Immature natural killer cell (primary cell): ENCODE measurements around the gene SLC66A2. TPM values are rescaled to one million over a fixed set of nuclear protein-coding genes. Genes with fewer than 3 reads are reported as not detected.
"Not testable (repeated sequence)": the region's sequence is repeated elsewhere in the genome, so short reads cannot be mapped to it uniquely, and the experiment has no call there.

ENCODE experiments used
- DNase-seq, 3 donors: peaks; one replicate each; pipeline ENCODE4 v3.0.0; 2022; ENCODE audit warnings: mixed read lengths in 1 of 3
- H3K27ac Mint-ChIP-seq, 6 donors: one replicate each; pipeline ENCODE4 v1.8.0; 2020; ENCODE audit warnings: mixed read lengths in 6 of 6, mild to moderate bottlenecking in 5 of 6, inconsistent platforms in 4 of 6, moderate library complexity in 3 of 6
- H3K27me3 Mint-ChIP-seq, 3 donors: one replicate each; pipeline ENCODE4 v1.8.0; 2020 to 2021; ENCODE audit warnings: low read depth in 3 of 3, mild to moderate bottlenecking in 3 of 3, mixed read lengths in 3 of 3, moderate library complexity in 3 of 3, inconsistent platforms in 1 of 3
- H3K36me3 Mint-ChIP-seq, 3 donors: one replicate each; pipeline ENCODE4 v1.8.0; 2020; ENCODE audit warnings: mixed read lengths in 3 of 3, inconsistent platforms in 2 of 3, mild to moderate bottlenecking in 2 of 3
- H3K4me1 Mint-ChIP-seq, 2 donors: one replicate each; pipeline ENCODE4 v1.8.0; 2020; ENCODE audit warnings: inconsistent platforms in 2 of 2, mild to moderate bottlenecking in 2 of 2, mixed read lengths in 2 of 2, moderate library complexity in 1 of 2
- H3K4me3 Mint-ChIP-seq, 5 donors: one replicate each; pipeline ENCODE4 v1.8.0; 2020; ENCODE audit warnings: mild to moderate bottlenecking in 5 of 5, mixed read lengths in 5 of 5, inconsistent platforms in 3 of 5, moderate library complexity in 3 of 5
- H3K9me3 Mint-ChIP-seq, 6 donors: one replicate each; pipeline ENCODE4 v1.8.0; 2020; ENCODE audit warnings: mild to moderate bottlenecking in 6 of 6, mixed read lengths in 6 of 6, inconsistent platforms in 4 of 6, moderate library complexity in 3 of 6
- polyA plus RNA-seq, 3 donors: library from polyadenylated mRNA; unstranded; fragments of 300-500 nt; fragmentation: Illumina TruSeq; gene quantifications; one replicate each; pipeline ENCODE4 v1.2.3, GENCODE V29; 2021

The SLC66A2 gene
- polyA plus RNA-seq, 3 donors from 2014 or later = 9.0 to 16.5 (median 11.8) TPM

DNA sequence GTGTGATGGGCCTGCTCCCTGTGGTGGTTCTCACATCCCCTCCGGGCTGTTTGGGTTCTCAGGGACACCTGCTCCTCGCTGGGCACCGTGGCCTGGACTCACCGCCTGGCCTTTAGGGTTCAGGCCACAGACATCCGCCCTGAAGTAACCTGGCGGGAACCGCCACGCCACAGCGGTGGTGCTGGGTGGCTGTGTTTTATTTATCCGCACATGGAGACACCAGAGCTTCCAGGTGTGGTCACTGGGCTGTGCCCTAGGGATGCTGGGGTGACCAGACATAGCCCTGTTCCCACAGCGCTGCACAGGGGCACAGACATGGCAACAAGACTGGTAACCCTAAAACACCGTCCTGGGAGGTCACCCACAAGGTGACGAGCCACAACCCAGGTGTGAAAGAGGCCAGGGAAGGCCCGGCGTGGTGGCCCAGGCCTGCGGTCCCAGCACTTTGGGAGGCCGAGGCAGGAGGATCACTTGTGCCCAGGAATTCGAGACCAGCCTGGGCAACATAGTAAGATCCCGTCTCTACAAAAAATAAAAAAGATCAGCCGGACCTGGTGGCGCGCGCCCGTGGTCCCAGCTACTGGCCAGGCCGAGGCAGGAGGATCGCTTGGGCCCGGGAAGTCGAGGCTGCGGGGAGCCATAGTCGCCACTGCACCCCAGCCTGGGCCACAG, 12.3 kb upstream of the SLC66A2 start:
- no peak for DNase-seq
- no peaks in the 10 kb centered on the region for H3K36me3 Mint-ChIP-seq
- H3K4me1 Mint-ChIP-seq = peaks cover 18 to 41% of the 10 kb centered on the region in 2 donors
- H3K9me3 Mint-ChIP-seq = no peaks in the 10 kb centered on the region
- peaks cover 2 to 6% (median 4%) of the 10 kb centered on the region in 3 donors for H3K27me3 Mint-ChIP-seq
- peak overlapping the region in 2 of 6 donors; percentile 35 to 68 for H3K27ac Mint-ChIP-seq
- peak overlapping the region; percentile 56 to 84 (median 77) for H3K4me3 Mint-ChIP-seq

DNA sequence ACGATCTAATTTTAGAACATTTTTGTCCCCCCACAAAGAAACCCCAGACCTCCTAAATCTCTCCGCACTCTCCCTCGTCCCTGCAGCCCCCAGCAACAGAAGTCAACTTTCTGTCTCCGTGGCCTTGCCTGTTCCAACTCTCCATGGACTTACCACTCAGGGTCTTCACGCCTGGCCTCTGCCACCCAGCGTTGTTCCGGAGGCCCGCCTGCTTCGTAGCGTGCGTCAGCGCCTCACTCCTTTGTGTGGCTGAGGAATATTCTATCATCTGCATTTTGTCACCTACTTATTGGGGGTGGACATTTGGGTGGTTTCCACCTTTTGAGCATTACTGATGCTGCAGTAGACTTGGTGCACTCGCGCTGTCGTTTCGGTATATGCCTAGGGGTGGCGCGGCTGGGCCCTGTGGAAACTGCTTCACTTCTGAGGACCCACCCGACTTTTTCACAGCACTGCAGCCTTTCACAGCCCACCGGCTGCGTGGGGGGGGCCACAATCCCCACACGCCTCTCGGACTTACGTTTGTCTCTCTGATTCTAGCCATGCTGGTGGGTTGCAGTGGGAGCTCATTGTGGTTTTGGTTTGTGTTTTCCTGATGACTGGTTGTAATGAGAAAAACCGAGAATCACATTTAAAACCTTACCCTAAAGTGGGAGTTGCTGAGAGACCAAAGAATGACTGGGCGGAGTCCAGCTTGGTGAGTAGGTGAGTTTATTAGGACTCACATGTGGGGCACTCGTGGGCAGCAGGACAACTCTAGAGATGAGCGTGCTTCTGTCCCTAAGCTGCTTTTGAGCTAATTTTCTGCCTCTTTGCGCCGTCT, 11.6 kb upstream of the SLC66A2 start:
- Mint-ChIP-seq H3K9me3 (no peaks in the 10 kb centered on the region), H3K4me3 (peak overlapping the region; percentile 56 to 84 (median 77)), H3K27ac (peak overlapping the region in 4 of 6 donors; percentile 28 to 82 (median 52)), H3K4me1 (peaks cover 18 to 41% of the 10 kb centered on the region in 2 donors), H3K27me3 (peaks cover 2 to 8% (median 4%) of the 10 kb centered on the region in 3 donors), H3K36me3 (no peaks in the 10 kb centered on the region)
- peak in 2 of 3 donors; percentile 24 to 41 for DNase-seq

DNA sequence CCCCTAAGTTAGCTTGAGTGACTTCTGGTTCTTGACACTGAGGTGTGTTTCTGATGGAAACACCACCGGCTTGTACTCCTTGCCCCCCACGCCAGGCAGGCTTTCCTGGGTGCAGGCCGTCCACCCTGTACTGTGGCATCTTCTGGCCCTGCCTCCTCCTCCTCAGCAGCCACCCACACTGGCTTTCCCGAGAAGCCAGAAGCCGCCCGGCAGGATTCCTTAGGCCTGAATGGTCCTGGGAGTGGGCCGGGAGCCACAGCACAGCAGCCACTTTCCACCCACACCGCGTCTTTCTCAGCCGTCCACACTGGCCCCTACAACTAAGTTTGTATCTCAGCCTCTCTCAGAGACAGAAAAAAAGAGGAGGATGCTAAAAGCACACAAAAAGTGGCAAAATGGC, 10.9 kb upstream of the SLC66A2 start:
- DNase-seq = no peak
- Mint-ChIP-seq H3K27ac (peak overlapping the region in 1 of 6 donors; percentile 28), H3K9me3 (no peaks in the 10 kb centered on the region), H3K36me3 (no peaks in the 10 kb centered on the region), H3K4me3 (no peak overlapping the region), H3K4me1 (peaks cover 17 to 39% of the 10 kb centered on the region in 2 donors), H3K27me3 (peaks cover 2 to 8% (median 4%) of the 10 kb centered on the region in 3 donors)

DNA sequence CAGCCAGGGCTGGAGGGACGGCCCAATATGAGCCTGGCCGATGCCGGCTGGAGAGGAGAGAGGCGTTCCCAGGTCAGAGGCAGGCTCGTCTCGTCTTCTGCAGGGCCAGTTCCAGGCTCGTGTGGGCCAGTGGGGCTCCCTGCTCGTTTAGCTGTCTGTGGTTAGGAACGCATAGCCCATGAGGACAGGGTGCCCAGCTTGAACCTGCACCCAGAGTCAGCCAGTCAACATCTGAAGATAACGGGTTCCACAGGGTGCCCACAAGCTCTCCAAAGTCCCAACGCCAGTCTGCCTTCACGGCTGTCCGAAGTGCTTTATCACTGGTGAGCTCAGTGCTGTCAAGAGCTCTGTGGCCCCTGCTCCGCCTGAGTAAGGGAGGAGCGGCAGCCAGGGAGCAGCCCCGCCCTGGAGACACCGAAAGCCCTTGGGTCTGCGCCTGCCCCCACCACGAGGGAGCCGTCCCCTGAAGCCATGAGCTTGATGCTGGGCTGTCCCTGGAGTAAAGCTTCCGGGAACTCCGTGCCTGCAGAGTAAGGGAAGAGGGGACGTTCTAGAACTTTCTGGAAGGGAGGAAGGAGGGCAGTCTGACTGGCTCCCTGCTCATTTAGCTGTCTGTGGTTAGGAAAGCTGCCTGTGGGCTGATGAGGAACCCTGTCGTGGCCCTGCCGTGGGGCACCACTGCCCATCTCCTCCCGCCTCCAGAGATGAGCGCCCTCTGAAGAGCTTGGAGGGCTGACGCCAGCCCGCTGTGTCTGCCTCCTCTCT, 10.3 kb upstream of the SLC66A2 start:
- H3K27me3 Mint-ChIP-seq = peaks cover 2 to 8% (median 4%) of the 10 kb centered on the region in 3 donors

DNA sequence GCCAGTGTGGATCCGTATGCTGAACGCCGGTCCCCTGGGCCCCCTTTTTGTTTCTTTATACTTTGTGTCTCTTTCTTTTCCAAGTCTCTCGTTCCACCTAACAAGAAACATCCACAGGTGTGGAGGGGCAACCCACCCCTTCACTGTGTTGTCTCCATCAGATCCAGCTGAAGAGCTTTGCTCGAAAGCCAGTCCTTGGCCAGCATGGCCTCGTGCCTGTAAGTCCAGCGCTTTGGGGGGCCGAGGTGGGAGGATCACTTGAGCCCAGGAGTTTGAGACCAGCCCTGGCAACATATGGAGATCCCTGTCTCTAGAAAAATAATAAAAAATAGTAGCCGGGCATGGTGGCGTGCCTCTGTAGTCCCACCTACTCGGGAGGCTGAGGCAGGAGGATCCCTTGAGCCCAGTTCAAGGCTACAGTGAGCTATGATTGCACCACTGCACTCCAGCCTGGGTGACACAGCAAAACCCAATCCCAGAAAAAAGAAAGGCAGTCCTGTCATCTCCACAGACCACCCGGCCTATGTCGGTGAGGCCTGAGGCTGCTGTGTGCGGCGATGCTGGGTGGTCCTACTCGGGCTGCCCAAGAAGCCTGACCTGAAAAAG, 9.6 kb upstream of the SLC66A2 start:
- Mint-ChIP-seq H3K4me3 (no peak overlapping the region), H3K9me3 (no peaks in the 10 kb centered on the region), H3K4me1 (peaks cover 14 to 36% of the 10 kb centered on the region in 2 donors), H3K36me3 (no peaks in the 10 kb centered on the region), H3K27ac (no peak overlapping the region), H3K27me3 (peaks cover 2 to 8% (median 4%) of the 10 kb centered on the region in 3 donors)
- DNase-seq = no peak

More for the DNA sequence above, 10.3 kb upstream of the SLC66A2 start:
- Mint-ChIP-seq H3K36me3 (no peaks in the 10 kb centered on the region), H3K27ac (no peak overlapping the region), H3K4me3 (no peak overlapping the region), H3K4me1 (peaks cover 14 to 36% of the 10 kb centered on the region in 2 donors), H3K9me3 (no peaks in the 10 kb centered on the region)
- DNase-seq = no peak

DNA sequence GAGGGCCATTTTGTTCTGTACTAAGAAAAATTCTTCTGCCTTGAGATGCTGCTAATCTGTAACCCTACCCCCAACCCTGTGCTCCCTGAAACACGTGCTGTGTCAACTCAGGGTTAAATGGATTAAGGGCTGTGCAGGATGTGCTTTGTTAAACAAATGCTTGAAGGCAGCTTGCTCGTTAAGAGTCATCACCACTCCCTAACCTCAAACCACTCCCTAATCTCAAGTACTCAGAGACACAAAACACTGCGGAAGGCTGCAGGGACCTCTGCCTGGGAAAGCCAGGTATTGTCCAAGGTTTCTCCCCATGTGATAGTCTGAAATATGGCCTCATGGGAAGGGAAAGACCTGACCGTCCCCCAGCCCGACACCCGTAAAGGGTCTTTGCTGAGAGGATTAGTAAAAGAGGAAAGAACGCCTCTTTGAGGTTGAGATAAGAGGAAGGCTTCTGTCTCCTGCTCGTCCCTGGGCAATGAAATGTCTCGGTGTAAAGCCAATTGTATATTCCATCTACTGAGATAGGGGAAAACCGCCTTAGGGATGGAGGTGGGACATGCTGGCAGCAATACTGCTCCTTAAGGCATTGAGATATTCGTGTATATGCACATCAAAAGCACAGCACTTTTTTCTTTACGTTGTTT, 8.8 kb upstream of the SLC66A2 start:
- peak overlapping the region in 1 of 6 donors; percentile 5 for H3K27ac Mint-ChIP-seq
- not testable (repeated sequence) for H3K9me3 Mint-ChIP-seq

DNA sequence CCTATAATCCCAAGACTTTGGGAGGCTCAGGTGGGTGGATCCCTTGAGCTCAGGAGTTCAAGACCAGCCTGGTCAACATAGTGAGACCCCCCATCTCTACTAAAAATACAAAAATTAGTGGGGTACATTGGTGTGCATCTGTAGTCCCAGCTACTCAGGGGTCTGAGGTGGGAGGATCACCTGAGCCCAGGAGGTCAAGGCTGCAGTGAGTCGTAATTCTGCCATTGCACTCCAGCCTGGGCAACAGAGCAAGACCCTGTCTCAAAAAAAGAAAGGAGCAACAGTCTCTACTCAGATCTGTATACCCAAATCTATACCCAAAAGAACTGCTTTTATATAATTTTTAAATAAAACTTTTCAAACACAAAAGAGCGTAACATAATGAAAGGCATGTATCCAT, 7.5 kb upstream of the SLC66A2 start:
- Mint-ChIP-seq H3K36me3 (no peaks in the 10 kb centered on the region), H3K9me3 (no peaks in the 10 kb centered on the region), H3K4me3 (no peak overlapping the region), H3K4me1 (peaks cover 8 to 28% of the 10 kb centered on the region in 2 donors), H3K27ac (no peak overlapping the region), H3K27me3 (peaks cover 2 to 8% (median 4%) of the 10 kb centered on the region in 3 donors)
- no peak for DNase-seq

More for the DNA sequence above, 8.8 kb upstream of the SLC66A2 start:
- H3K4me1 Mint-ChIP-seq = peaks cover 10 to 30% of the 10 kb centered on the region in 2 donors
- not testable (repeated sequence) for H3K36me3 Mint-ChIP-seq, H3K27me3 Mint-ChIP-seq, DNase-seq
- H3K4me3 Mint-ChIP-seq = peak overlapping the region in 2 of 5 donors; percentile 18 to 58

DNA sequence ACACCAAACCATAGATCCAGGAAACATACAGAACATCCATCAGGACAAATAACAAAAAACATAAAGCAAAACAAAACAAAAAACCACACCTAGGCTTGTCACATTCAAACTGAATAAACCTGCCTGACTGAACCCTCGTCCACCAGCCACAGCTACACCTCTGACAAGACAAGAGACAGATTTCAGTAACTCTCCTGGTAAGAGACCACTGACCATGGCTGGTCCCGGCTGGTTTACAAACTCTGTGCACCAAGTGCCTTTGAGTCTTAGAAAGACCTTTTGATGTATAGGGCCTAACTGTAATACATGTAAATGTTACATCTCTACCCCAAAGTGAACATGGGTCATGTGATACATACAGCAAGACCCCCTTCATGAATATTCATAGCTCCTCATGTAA, 4.8 kb upstream of the SLC66A2 start:
- H3K36me3 Mint-ChIP-seq = no peaks in the 10 kb centered on the region
- peaks cover 3 to 7% (median 4%) of the 10 kb centered on the region in 3 donors for H3K27me3 Mint-ChIP-seq
- H3K4me3 Mint-ChIP-seq = no peak overlapping the region
- no peaks in the 10 kb centered on the region for H3K9me3 Mint-ChIP-seq
- H3K4me1 Mint-ChIP-seq = peaks cover 0 to 14% of the 10 kb centered on the region in 2 donors
- no peak for DNase-seq
- H3K27ac Mint-ChIP-seq = peak overlapping the region in 1 of 6 donors; percentile 41

DNA sequence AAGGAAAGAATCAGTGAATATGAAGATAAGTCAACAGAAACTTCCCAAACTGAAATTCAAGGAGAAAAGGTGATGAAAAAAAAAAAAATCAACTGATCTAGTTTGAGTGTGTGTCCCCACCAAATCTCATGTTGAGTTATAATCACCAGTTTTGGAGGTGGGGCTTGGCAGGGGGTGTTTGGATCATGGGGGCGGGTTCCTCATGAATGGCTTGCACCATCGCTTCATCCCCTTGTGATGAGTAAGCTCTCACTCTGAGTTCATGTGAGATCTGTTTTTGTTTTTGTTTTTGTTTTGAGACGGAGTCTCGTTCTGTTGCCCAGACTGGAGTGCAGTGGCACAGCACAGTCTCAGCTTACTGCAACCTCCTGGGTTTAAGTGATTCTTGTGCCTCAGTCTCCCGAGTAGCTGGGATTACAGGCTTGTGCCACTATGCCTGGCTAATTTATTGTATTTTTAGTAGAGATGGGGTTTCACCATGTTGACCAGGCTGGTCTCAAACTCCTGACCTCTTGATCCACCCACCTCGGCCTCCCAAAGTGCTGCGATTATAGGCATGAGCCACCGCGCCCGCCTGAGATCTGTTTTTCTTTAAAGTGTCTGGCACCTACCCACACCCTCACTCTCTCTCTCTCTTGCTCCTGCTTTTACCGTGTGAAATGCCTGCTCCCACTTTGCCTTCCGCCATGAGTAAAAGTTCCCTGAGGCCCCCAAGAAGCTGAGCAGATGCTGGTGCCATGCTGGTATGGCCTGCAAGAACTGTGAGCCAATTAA, 4.0 kb upstream of the SLC66A2 start:
- H3K27ac Mint-ChIP-seq = no peak overlapping the region
- peaks cover 1 to 7% (median 4%) of the 10 kb centered on the region in 3 donors for H3K27me3 Mint-ChIP-seq
- no peak for DNase-seq
- H3K4me3 Mint-ChIP-seq = no peak overlapping the region
- H3K36me3 Mint-ChIP-seq = no peaks in the 10 kb centered on the region
- peaks cover 2 to 11% of the 10 kb centered on the region in 2 donors for H3K4me1 Mint-ChIP-seq
- no peaks in the 10 kb centered on the region for H3K9me3 Mint-ChIP-seq

DNA sequence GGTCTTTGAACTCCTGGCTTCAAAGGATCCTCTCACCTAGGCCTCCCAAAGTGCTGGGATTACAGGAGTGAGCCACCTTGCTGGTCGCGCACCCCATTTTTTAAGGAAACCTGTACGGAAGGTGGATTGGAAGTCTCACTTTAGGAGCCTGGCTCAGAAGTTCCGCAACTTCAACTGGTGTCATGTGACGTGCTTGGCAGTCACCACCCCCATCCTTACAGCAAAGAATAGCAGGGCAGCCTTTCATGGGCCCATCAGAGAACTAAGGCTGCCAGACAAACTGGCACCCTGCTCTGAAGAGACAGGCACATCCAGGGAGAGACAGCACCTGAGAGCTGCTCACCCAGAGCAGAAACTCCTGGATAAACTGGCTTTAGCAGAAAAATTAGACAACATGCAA, 3.3 kb upstream of the SLC66A2 start:
- no peak for DNase-seq
- Mint-ChIP-seq H3K27ac (no peak overlapping the region), H3K36me3 (peaks cover 0 to under 1% (median 0%) of the 10 kb centered on the region in 3 donors), H3K9me3 (no peaks in the 10 kb centered on the region), H3K4me1 (peaks cover 9 to 11% of the 10 kb centered on the region in 2 donors), H3K4me3 (no peak overlapping the region), H3K27me3 (peaks cover 1 to 7% (median 2%) of the 10 kb centered on the region in 3 donors)

DNA sequence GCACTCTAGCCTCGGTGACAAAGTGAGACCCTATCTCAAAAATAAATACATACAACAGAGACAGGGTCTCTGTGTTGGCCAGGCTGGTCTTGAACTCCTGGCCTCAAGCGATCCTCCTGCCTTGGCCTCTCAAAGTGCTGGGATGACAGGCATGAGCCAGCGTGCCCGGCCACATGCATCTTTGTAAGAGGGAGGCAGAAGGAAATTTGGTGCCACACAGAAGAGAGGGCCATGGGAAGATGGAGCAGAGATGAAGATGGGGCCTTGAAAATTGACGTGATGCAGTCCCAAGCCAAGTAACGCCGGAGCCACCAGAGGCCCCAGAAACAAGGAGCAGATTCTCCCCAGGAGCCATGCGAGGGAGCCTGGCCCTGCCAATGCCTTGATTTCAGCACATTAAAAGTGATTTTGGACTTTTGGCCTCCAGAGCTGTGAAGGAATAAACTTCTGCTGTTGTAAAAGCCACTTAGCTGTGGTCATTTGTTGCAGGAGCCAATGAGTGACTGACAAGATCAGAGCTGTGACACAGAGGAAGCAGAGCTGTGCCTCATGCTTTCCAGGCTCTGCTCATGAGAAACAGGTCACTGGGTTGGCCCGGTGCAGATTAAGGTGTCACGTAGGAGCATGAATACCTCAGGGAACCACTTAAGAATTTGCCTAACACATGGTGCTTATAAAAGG, 2.7 kb upstream of the SLC66A2 start:
- peak overlapping the region in 1 of 6 donors; percentile 28 for H3K27ac Mint-ChIP-seq
- peak overlapping the region; percentile 13 to 61 (median 35) for H3K4me3 Mint-ChIP-seq
- no peak for DNase-seq
- H3K9me3 Mint-ChIP-seq = no peaks in the 10 kb centered on the region
- H3K36me3 Mint-ChIP-seq = peaks cover 0 to 3% (median 0%) of the 10 kb centered on the region in 3 donors
- H3K4me1 Mint-ChIP-seq = peaks cover 14 to 16% of the 10 kb centered on the region in 2 donors
- peaks cover 0 to 6% (median 1%) of the 10 kb centered on the region in 3 donors for H3K27me3 Mint-ChIP-seq
